ENCODE data around the gene IRF6.

The IRF6 gene

DNA sequence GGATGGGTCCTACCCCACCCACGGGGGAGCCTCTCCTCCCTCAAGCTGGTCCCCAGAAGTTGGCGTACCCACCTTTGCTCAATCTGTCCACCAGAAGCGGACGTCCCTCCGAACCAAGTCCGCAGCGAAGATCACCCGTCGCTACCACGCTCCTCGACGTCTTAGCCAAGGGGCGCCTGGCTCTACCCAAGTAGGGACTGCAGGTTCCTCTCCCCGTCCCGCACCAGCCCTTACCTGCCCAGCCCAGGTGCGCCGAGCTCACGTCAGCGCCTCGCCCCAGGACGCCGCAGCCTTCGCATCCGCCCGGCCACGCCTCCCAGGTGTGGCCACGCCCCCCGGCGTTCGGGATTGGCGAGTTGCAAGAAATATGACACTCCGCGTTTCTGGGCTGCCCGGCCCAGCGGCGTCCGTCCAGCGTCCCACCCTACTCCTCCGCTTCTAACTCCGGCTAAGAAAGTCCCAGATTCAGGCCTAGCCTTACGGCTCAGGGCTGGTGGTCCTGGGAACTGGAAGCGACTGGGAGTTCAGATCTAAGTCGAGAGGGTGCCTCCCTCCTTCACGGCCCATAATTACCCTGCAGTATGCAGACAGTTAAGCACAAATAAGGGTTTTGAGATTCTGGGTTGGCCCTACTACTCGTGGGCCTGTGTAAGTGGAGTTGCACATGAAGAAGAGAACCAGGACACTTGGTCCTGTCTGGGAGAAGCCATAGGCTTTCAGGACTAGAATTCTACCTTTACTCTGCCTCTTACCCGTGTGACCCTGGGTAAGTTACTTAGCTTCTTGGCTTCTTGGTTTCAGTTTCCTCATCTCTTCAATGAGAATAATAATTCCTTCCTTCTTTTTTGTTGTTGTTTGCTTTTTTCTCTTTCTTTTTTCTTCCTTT lies at the start of gene IRF6:
TSS of gene IRF6 (minus strand) at position 268 of the 886 bp plus-strand sequence. CDS start 4,729 bp downstream, outside the sequence.
- in situ Hi-C loops (cut with MboI; ENCODE audit: low sequenced_read_pairs): no loop called here

DNA sequence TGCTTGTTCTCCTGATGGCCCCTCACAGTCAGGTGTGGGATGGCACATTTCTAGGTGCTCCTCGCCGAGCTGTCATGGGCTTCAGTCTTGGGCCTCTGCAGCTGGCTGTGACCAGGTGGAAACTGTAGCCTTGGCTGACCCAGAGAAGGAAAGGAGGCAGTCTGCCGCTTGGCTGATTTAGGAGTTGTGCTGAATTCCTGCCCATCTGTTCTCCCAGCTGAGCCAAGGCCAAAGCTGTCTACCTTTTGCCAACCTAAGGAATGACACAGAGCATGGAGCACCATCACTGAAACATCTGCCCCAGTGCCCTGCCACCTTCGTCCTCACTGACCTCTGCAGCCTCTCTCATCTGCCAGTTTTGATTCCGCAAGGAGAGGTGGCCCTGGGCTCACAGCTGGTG lies 49.7 kb upstream of the IRF6 start:
- in situ Hi-C loops (cut with MboI; ENCODE audit: low sequenced_read_pairs): loop anchor here (25.0 kb wide), 1 partner anchor 457 kb away; no protein-coding TSS in a partner anchor

DNA sequence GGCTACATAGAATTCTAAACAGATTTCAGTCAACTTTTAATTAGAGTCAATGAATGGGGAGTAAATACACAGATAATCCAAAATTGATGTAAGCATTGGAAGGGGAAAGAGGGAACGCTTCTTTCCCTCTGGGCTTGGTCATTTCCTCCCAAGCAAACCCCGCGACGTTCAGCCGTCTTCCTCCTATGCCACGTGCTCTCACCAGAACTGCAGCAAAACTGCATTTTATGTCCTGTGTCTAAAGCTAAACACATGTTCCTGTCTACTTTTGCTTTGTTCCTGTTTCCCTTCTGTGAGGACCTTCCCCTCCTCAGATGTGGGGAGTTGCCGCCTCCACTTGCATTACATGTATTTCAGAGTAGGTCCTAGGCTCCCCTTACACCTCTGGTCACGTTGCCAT lies 49.1 kb upstream of the IRF6 start:
- in situ Hi-C loops (cut with MboI; ENCODE audit: low sequenced_read_pairs): loop anchor here (25.0 kb wide), 1 partner anchor 457 kb away; no protein-coding TSS in a partner anchor

DNA sequence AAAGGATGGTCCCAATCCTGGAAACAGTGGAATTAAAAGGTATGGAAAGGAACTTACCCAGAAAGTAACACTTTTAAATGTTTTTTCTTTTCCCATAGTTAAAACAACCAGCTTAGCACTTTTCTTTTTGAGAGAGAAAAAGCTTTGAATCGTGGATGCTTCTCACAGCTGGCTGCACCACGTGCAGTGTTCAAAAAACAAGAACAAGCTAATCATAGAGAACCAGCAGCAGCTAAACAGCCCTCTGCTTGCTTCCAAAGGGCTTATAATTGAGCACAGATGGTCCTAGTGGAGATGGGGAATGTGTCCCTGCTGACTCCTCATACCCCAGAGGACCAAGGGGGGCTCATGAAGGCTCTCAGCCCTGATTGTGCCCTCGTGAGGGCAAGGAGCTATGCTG lies 48.3 kb upstream of the IRF6 start:
- in situ Hi-C loops (cut with MboI; ENCODE audit: low sequenced_read_pairs): loop anchor here (25.0 kb wide), 1 partner anchor 458 kb away; no protein-coding TSS in a partner anchor

DNA sequence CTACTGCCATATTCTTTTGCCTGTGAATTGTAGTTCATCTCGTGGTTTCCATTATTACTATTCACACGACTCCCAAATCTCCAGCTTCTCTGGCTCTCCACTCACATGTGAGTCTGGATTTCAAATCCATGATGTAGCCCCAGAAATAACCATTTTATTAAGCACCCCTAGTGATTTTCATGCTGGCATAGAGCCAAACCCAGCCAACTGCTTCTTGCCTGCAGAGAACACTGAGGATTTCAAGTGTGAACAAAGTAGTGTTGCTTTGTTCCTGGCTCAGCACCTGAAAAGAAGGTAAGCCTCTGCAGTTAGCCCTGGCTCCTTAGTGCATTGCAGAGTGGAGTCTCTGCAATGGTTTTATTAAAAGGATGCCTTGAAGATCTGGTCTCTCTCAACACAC lies 47.7 kb upstream of the IRF6 start:
- in situ Hi-C loops (cut with MboI; ENCODE audit: low sequenced_read_pairs): loop anchor here (25.0 kb wide), 1 partner anchor 459 kb away; no protein-coding TSS in a partner anchor

DNA sequence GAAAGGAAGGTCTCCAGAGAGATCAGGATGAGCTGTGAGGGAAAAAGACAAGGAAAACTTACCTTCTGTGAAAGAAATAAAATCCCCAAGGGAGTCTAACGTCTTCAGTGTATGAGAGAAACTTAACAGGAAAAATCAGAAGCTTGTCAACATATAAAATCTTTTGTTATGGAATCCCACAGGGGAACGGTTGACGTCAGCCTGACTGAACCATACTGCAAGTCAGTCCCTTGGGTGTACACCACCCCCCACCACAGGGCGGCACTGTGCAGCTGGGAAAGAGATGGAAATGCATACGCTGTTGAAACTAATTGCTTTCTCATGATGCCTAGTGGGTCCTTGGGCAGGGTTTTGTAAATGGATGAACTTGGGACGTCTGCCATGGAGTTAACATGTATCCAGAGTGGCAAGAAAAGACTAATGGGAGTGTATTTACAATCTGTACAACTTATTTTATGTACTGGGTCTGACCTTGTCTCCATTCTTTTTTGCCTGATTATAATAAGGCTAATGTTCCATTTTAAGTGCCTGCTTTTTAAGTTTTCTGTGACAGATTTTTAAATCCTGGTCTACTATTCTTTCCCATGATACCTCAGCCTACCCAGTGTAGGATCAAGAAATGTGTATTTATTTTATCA lies 44.5 kb upstream of the IRF6 start:
- in situ Hi-C loops (cut with MboI; ENCODE audit: low sequenced_read_pairs): loop anchor here (25.0 kb wide), 1 partner anchor 462 kb away; no protein-coding TSS in a partner anchor

DNA sequence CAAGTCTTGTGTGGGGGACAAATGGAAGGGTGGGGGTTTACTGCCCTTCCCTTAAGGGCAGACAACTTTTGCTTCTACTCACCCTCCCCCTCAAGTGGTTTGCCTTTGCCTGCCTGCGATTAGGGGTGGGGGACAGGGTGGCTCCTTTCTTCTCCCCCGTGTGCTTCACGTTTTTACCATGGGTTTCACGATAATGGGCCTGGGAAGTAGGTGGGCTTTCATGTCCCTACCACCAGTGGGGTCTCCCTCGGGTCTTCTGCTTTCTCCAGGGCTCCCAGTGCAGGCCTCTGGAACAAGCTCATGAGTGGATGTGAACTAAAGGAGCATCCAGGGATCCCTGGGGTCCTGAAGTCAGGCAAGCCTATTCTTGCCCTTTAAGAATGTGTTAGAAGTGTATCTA lies 43.4 kb upstream of the IRF6 start:
- in situ Hi-C loops (cut with MboI; ENCODE audit: low sequenced_read_pairs): no loop called here

DNA sequence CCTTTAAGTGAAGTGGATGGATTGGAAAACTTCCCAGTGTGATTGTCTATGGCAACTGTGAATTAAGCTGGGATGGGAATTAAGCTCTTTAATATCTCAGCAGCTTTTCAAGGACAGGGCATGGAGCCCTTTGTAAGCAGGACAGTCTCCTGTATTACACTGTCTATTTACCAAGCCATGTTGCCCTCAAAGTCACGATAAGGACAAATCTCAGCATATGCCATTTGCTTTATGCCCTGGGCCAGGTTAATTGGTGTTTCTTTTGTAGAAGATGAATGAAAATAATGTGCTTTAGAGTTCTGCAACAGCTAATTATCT lies 39.4 kb upstream of the IRF6 start:
- in situ Hi-C loops (cut with MboI; ENCODE audit: low sequenced_read_pairs): no loop called here

DNA sequence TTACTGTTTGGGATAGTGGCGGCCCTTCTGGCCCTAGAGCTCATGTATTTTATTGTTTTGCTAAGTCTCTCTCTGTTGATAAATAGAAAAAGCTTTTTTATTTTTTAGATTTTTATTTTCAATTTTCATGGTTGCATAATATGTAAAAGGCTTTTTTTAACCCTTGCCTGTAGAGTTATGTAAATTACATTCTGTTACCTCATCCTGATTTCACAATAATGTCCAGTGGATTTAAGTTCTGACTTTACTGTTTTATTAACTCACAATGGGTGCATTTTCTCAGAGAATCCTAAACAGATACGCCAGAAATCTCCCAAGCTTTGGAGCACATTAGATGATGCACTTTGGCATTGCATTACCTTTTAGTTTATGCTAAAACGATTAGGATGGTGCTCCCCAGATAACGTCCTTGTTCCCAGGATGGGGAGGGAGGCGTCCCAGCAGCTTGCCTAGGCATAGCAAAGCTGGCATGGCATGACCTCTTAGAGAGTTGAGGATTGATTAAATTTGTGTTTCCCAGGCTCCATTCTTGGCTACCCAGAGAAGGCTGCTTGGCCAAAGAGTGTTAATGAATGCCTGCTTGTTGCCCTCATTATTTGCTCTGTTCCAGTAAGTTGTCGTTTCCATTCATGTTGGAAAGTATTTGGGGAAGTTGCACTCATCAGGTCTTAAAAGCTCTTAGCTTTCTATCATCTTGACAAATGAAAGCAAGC lies 38.9 kb upstream of the IRF6 start:
- in situ Hi-C loops (cut with MboI; ENCODE audit: low sequenced_read_pairs): no loop called here

DNA sequence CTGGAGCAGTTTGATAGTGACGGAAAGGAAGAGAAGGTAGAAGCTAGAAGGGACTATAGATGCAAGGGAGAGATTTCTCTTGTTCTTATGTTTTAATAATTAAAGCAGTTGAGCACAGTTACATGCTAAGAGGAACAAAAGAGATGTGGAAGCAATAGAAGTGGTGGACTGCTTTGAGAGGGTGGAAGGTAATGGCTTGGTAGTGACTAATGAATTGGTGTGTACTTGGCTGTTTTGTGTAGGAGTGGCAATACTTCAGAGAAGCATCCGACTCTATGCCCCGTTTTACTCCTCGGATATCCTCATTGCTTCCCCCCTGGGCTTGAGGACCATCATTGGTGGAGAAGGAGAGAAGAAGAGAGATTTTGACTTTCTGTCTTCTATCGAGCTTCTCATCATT lies 34.7 kb upstream of the IRF6 start:
- in situ Hi-C loops (cut with MboI; ENCODE audit: low sequenced_read_pairs): no loop called here

DNA sequence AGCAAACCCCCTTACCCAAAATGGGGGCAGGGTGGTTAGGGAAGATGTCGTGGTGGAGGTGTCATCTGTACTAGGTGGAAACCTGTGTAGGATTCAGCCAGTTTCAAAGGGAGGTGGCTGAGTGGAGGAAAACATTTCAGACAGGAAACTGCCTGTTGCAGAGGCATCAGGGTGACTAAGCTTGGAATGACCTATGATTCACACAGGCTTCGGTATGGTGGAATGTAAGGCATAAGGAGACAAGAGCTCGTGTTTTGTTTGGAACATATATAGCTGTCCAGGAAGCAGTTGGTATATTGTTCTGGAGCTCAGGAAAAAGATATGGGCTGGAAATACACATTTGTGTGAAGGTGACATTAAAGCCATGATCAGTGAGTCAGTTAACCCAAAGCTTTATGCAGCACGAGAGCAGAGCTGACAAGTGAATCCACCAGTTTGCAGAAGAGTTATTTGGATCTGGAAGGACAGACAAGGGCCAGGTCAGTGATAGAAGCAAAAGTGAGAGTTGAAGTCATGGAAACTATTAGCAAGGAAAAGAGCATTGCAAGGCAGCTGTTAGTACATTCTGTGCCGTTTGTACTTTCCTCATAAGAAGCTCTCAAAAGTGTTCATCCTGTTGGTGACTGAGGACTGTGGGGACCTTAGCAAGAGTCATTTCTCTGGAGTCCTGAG lies 34.1 kb upstream of the IRF6 start:
- in situ Hi-C loops (cut with MboI; ENCODE audit: low sequenced_read_pairs): no loop called here

DNA sequence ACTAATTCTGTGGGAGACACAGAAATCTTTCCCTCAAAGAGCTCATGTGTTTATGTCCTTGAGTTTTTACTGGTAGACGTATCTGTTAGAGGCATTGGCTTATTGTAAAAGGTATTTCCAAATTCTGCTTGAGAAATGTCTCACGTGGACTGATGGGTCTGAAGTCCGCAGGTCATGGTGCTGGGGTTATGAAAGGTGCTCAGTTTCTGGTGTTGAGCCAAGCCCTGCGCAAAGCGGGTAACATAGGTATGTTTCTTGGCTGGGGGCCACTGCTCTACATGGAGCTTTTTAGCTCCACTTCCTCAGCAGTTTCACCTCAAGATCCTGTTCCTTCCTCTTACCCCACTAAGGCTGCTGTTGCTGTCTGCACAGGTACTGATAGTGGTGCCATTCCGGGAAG lies 32.6 kb upstream of the IRF6 start:
- in situ Hi-C loops (cut with MboI; ENCODE audit: low sequenced_read_pairs): no loop called here

DNA sequence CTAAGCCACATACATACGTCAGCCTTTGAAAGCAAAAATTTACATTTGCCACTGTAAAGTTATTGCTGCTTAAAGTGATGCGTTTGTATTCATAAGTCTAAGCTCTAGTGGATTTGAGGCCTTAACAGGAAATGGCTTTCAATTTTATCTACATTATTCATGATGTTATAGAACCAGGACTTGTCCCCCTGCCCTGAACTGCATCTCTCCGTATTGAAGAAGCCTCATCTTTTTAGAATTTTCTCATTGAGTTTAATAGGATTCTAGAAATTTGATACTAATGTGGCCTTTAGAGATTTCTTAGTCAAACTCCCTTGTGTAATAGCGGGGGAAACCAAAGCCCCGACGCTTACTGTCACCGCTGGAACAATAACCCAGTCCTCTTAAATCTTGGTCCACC lies 31.7 kb upstream of the IRF6 start:
- in situ Hi-C loops (cut with MboI; ENCODE audit: low sequenced_read_pairs): no loop called here

DNA sequence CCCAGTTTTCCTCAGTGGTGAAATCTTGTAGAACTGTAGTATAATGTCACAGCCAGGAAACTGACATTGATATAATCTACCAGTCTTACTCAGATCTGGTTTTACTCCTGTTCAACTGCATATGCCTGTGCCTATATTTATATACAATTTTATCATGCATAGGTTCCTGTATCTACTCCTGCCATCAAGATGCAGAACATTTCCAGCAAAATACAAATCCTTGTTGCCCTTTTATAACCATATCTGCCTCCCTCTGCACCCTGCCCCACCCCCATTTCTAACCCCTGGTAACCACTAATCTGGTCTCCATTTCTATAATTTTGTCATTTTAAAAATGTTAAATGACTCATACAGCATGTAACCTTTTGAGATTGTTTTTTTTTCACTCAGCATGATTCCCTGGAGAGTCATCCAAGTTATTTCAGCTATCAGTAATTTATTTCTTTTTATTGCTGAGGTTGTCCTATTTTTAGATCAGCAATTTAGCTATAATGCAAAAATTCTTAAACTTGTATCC lies 29.9 kb upstream of the IRF6 start:
- in situ Hi-C loops (cut with MboI; ENCODE audit: low sequenced_read_pairs): no loop called here

DNA sequence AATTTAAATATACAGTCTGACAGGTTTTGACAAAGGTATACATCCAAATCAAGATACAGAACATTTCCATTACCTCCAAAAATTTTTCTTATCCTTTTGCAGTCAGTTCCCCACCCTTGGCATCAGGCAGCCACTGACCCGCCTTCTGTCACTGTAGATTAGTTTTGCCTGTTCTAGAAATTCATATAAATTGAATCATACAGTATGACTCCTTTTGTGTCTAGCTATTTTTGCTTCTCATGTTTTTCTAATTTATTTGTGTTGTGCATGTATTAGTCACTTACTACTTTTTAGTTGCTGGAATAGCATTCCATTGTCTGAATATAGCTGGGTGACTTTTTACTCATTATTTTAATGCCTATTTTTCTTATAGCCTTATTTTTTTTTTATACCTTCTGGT lies 25.7 kb upstream of the IRF6 start:
- in situ Hi-C loops (cut with MboI; ENCODE audit: low sequenced_read_pairs): no loop called here

DNA sequence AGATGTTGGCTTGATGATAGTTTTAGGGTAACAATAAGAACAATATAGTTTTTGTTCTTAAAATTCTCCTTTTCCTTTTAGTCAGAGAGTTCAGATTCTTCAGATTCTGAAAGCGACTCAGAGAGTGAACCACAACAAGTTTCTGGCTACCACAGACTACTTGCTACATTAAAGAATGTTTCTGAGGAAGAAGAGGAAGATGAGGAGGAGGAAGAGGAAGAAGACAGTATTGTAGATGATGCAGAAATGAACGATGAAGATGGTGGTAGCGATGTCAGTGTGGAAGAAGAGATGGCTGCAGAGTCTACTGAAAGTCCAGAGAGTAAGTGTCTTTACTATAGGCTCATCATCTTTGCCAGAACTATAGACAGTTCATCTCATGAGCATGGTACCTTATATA lies 24.8 kb upstream of the IRF6 start:
- in situ Hi-C loops (cut with MboI; ENCODE audit: low sequenced_read_pairs): no loop called here

DNA sequence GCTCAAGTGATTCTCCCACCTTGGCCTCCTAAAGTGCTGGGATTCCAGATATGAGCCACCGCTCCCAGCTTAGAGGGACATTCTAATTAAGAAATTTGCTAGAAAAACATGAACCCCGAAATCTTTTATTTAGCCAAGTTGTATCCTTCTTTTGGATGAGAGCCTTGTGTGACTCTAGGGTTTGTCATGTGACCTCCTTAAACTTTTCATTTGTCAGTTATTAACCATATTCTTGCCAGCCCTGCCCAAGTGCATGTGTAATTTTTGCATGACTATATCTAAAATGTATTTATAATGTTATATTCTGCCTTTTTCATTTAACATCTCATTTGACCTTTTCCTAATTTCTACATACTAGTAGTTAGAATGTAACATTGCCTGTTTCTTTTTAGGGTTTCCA lies 23.8 kb upstream of the IRF6 start:
- in situ Hi-C loops (cut with MboI; ENCODE audit: low sequenced_read_pairs): no loop called here

DNA sequence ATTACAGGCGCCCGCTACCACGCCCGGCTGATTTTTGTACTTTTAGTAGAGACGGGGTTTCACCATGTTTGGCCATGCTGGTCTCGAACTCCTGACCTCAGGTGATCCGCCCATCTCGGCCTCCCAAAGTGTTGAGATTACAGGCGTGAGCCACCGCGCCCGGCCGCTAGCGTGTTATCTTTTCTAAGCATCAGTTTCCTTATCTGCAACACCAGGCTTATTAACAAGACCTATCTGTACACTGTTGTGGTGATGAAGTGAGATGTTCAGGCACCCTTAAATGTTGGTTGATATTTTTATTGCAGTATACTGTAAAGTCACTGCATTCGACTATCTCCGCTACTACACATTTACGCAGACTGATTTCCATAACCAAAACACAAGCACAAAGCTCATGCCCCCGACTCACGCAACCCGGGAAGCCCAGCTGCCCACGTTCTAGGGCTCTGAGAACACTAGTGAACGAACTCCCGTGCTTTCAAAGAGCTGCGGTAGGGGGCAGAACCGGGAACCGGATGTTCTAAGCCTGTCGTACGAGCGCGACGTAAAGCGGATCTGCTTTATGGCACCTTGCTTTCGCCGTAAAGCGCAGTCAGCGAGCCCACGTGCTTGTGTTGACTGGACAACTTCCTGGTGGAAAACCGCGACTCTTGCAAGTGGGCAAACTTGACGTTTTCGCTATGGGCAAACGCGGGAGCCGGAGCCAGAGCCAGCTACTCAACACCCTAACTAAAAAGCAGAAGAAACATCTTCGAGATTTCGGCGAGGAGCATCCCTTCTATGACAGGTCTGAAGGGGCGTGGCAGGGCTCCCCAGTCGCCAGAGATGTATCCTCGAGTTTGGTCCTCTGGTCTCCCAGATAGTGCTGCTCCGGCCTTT lies 21.7 kb upstream of the IRF6 start, which contains the start of gene UTP25:
TSS of gene UTP25 (plus strand) at position 589 of the 879 bp plus-strand sequence. CDS start at position 681, 92 bp downstream.
- in situ Hi-C loops (cut with MboI; ENCODE audit: low sequenced_read_pairs): no loop called here

DNA sequence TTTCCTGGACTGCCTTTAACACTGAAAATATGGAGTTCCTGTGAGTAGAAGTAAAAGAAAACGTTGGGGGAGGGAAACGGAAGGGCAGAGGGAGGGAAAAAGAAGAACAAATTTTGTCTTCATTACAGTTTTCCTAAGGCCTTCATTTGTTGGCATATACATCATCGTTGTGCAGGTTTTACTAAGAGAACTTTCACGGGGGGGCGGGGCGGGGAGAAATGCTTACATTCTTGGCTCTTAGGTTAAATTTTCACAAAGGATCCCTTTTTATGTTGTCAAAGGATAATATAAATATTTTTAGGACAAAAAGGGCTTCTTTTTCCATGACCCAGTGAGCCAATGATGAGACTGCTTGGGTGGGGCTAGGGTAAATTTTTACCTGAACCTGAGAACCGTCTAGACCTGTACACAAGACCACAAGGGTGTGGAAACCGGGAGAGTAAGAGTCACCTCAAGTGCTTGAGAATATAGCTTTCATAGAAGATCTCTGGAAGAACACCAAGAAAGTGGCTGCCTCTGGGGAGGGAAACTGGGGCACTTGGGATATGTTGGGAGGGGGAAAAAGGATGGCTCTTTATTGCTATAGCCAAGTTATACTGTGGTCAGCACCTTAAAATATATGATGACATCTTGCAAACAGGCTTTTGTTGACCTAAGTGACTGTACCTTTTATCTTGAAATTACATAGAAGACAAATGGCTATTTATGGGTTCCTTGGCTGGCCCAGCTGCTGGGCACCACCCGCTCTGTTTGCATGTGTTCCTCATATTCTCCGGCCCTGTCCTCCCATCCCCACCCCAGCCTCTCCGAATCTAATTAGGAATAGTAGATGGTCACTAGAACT lies 19.9 kb upstream of the IRF6 start:
- in situ Hi-C loops (cut with MboI; ENCODE audit: low sequenced_read_pairs): no loop called here

Data from HL-60/S4 (cell line).